ENCODE data around the gene GAN.

The GAN gene

GRCh38 chr16:81385031-81385756 is 70.4 kb downstream of the GAN start:
- no peak for TF ChIP-seq CTCF (IDR thresholded peaks at IDR 0.05; ENCODE audit: low read depth, low read length)
- TF ChIP-seq EZH2phosphoT487 (IDR thresholded peaks at IDR 0.05; ENCODE audit: low read depth), result no peak

GRCh38 chr16:81388357-81388756 is 73.6 kb downstream of the GAN start:
- H3K9ac ChIP-seq (ENCODE audit: low read length), result no peak overlapping the region
- no peaks in the 10 kb centered on the region for H3K79me2 ChIP-seq (ENCODE audit: low read length)
- H3K4me1 ChIP-seq (ENCODE audit: low read length), result no peaks in the 10 kb centered on the region
- H3K9me3 ChIP-seq (ENCODE audit: insufficient read depth, low read length), result no peaks in the 10 kb centered on the region
- no peak overlapping the region for H2AFZ ChIP-seq (ENCODE audit: low read depth, low read length)
- no peaks in the 10 kb centered on the region for H3K36me3 ChIP-seq (replicated peaks; ENCODE audit: low read depth, low read length)
- no peak for TF ChIP-seq EZH2phosphoT487 (IDR thresholded peaks at IDR 0.05; ENCODE audit: low read depth)
- no peak overlapping the region for H3K4me2 ChIP-seq (ENCODE audit: low read length)
- no peaks in the 10 kb centered on the region for H3K27me3 ChIP-seq (ENCODE audit: low read depth, low read length)
- H3K27ac ChIP-seq (ENCODE audit: low read length), result no peak overlapping the region
- H4K20me1 ChIP-seq (ENCODE audit: insufficient read depth, low read length), result no peaks in the 10 kb centered on the region
- H3K4me3 ChIP-seq (ENCODE audit: low read length), result no peak overlapping the region

More at GRCh38 chr16:81385031-81385756, 70.4 kb downstream of the GAN start:
- Histone ChIP-seq H3K27ac (ENCODE audit: low read length) (no peak overlapping the region), H2AFZ (ENCODE audit: low read depth, low read length) (no peak overlapping the region), H3K79me2 (ENCODE audit: low read length) (no peaks in the 10 kb centered on the region), H3K9me3 (ENCODE audit: insufficient read depth, low read length) (no peaks in the 10 kb centered on the region), H3K36me3 (replicated peaks; ENCODE audit: low read depth, low read length) (no peaks in the 10 kb centered on the region), H4K20me1 (ENCODE audit: insufficient read depth, low read length) (no peaks in the 10 kb centered on the region), H3K4me1 (ENCODE audit: low read length) (no peaks in the 10 kb centered on the region), H3K4me2 (ENCODE audit: low read length) (no peak overlapping the region), H3K4me3 (ENCODE audit: low read length) (no peak overlapping the region), H3K9ac (ENCODE audit: low read length) (no peak overlapping the region), H3K27me3 (ENCODE audit: low read depth, low read length) (no peaks in the 10 kb centered on the region)

GRCh38 chr16:81390840-81391239 is 76.1 kb downstream of the GAN start:
- H3K9me3 ChIP-seq (ENCODE audit: insufficient read depth, low read length), result no peaks in the 10 kb centered on the region
- no peaks in the 10 kb centered on the region for H3K36me3 ChIP-seq (replicated peaks; ENCODE audit: low read depth, low read length)
- no peak overlapping the region for H3K4me3 ChIP-seq (ENCODE audit: low read length)
- TF ChIP-seq CTCF (IDR thresholded peaks at IDR 0.05; ENCODE audit: low read depth, low read length), result no peak
- no peak for TF ChIP-seq EZH2phosphoT487 (IDR thresholded peaks at IDR 0.05; ENCODE audit: low read depth)
- no peak overlapping the region for H3K9ac ChIP-seq (ENCODE audit: low read length)
- H4K20me1 ChIP-seq (ENCODE audit: insufficient read depth, low read length), result no peaks in the 10 kb centered on the region
- no peaks in the 10 kb centered on the region for H3K4me1 ChIP-seq (ENCODE audit: low read length)
- H2AFZ ChIP-seq (ENCODE audit: low read depth, low read length), result no peak overlapping the region
- no peaks in the 10 kb centered on the region for H3K27me3 ChIP-seq (ENCODE audit: low read depth, low read length)
- no peak overlapping the region for H3K4me2 ChIP-seq (ENCODE audit: low read length)
- H3K27ac ChIP-seq (ENCODE audit: low read length), result no peak overlapping the region
- H3K79me2 ChIP-seq (ENCODE audit: low read length), result no peaks in the 10 kb centered on the region

- H3K9ac ChIP-seq (ENCODE audit: low read length), result no peak overlapping the region
- H3K9me3 ChIP-seq (ENCODE audit: insufficient read depth, low read length), result no peaks in the 10 kb centered on the region
- H2AFZ ChIP-seq (ENCODE audit: low read depth, low read length), result no peak overlapping the region
- H3K27me3 ChIP-seq (ENCODE audit: low read depth, low read length), result no peaks in the 10 kb centered on the region
- no peak overlapping the region for H3K27ac ChIP-seq (ENCODE audit: low read length)
- no peaks in the 10 kb centered on the region for H3K36me3 ChIP-seq (replicated peaks; ENCODE audit: low read depth, low read length)
- H3K4me2 ChIP-seq (ENCODE audit: low read length), result no peak overlapping the region
- no peaks in the 10 kb centered on the region for H3K4me1 ChIP-seq (ENCODE audit: low read length)
- H4K20me1 ChIP-seq (ENCODE audit: insufficient read depth, low read length), result no peaks in the 10 kb centered on the region
- TF ChIP-seq CTCF (IDR thresholded peaks at IDR 0.05; ENCODE audit: low read depth, low read length) (no peak), EZH2phosphoT487 (IDR thresholded peaks at IDR 0.05; ENCODE audit: low read depth) (no peak)
- no peak overlapping the region for H3K4me3 ChIP-seq (ENCODE audit: low read length)
- H3K79me2 ChIP-seq (ENCODE audit: low read length), result no peaks in the 10 kb centered on the region
Measured at GRCh38 chr16:81392011-81392410, 77.2 kb downstream of the GAN start.

All from OCI-LY3 (cell line).